HEK293 (cell line): ENCODE measurements around the gene PPFIBP1.
A peak's percentile ranks its signal among the peaks of the same experiment; 100 is the strongest.

Experiments
- CTCF ChIA-PET: fragments of 350-600 bp; formaldehyde crosslinking; extraction: SDS; loops from one replicate; lab custom pipeline; 2021; ENCODE audit warnings: antibody characterized with exemption; lab: Yijun Ruan, JAX
- POLR2A ChIA-PET: fragments of 300-600 bp; formaldehyde crosslinking; extraction: SDS; loops from one replicate; lab custom pipeline; 2020; ENCODE audit warnings: antibody characterized with exemption, inconsistent platforms; lab: Yijun Ruan, JAX
- H3K27ac ChIP-seq: fragments of 200-500 bp; sonication (Bioruptor generic); 2 replicates; pipeline ENCODE4 v1.5.1; 2014; ENCODE audit warnings: low read depth, low read length, control low read depth, inconsistent platforms; ENCODE audit errors: extremely low read depth
- H3K36me3 ChIP-seq, 2 experiments: fragments of 200-500 bp in 1 of 2; sonication (Bioruptor generic) in 1 of 2; 1 replicate in 1 of 2; 2 replicates in 1 of 2; pipeline ENCODE4 v1.5.1; 2014 to 2017; ENCODE audit warnings: inconsistent platforms in 2 of 2, low read length in 2 of 2; ENCODE audit not compliant: control insufficient read depth in 2 of 2, insufficient read depth in 1 of 2
- H3K4me1 ChIP-seq: fragments of 200-500 bp; sonication (Bioruptor generic); 2 replicates; pipeline ENCODE4 v1.5.1; 2014; ENCODE audit warnings: mild to moderate bottlenecking, low read length, inconsistent platforms; ENCODE audit not compliant: control insufficient read depth, insufficient read depth
- H3K4me3 ChIP-seq: 2 replicates; pipeline ENCODE4 v1.5.1; 2011; ENCODE audit warnings: low read depth, mild to moderate bottlenecking, control low read depth, low read length, moderate library complexity
- H3K9me3 ChIP-seq: fragments of 200-500 bp; sonication (Bioruptor generic); 2 replicates; pipeline ENCODE4 v1.5.1; 2014; ENCODE audit warnings: low read depth, low read length, inconsistent platforms; ENCODE audit not compliant: control insufficient read depth, insufficient read depth
- BCL11B ChIP-seq: fragments of 450-650 bp; formaldehyde crosslinking; IDR thresholded peaks from 2 replicates; pipeline ENCODE4 v1.5.1; 2016; ENCODE audit warnings: low read depth, missing biosample characterization, missing genetic modification characterization
- GLIS1 ChIP-seq: fragments of 450-650 bp; formaldehyde crosslinking; IDR thresholded peaks from 2 replicates; pipeline ENCODE4 v1.5.1; 2016; ENCODE audit warnings: missing biosample characterization, missing genetic modification characterization
- IKZF3 ChIP-seq: fragments of 450-650 bp; IDR thresholded peaks from 2 replicates; pipeline ENCODE4 v1.5.0; 2018; ENCODE audit warnings: missing biosample characterization, mild to moderate bottlenecking, missing genetic modification characterization, moderate library complexity
- KLF8 ChIP-seq: fragments of 450-650 bp; formaldehyde crosslinking; IDR thresholded peaks from 2 replicates; pipeline ENCODE4 v1.5.1; 2016; ENCODE audit warnings: missing biosample characterization, missing genetic modification characterization
- PRDM1 ChIP-seq: fragments of 450-650 bp; formaldehyde crosslinking; IDR thresholded peaks from 2 replicates; pipeline ENCODE4; 2016; ENCODE audit warnings: missing biosample characterization, missing genetic modification characterization
- SP3 ChIP-seq: fragments of 450-650 bp; formaldehyde crosslinking; IDR thresholded peaks from 2 replicates; pipeline ENCODE4 v1.5.1; 2016; ENCODE audit warnings: missing biosample characterization, missing genetic modification characterization
- ZBTB8A ChIP-seq: fragments of 450-650 bp; formaldehyde crosslinking; IDR thresholded peaks from 2 replicates; pipeline ENCODE4 v1.5.1; 2016; ENCODE audit warnings: missing biosample characterization, missing genetic modification characterization
- ZEB2 ChIP-seq: fragments of 450-650 bp; formaldehyde crosslinking; IDR thresholded peaks from 2 replicates; pipeline ENCODE4 v1.5.1; 2016; ENCODE audit warnings: missing biosample characterization, missing genetic modification characterization
- ZFP3 ChIP-seq: fragments of 450-650 bp; formaldehyde crosslinking; IDR thresholded peaks from 2 replicates; pipeline ENCODE4 v1.5.1; 2016; ENCODE audit warnings: low read depth, missing biosample characterization, missing genetic modification characterization
- ZFP69B ChIP-seq: fragments of 450-650 bp; formaldehyde crosslinking; IDR thresholded peaks from 2 replicates; pipeline ENCODE4 v1.5.1; 2016; ENCODE audit warnings: missing biosample characterization, missing genetic modification characterization
- ZNF157 ChIP-seq: fragments of 450-650 bp; formaldehyde crosslinking; IDR thresholded peaks from 2 replicates; pipeline ENCODE4 v1.5.1; 2016; ENCODE audit warnings: missing biosample characterization, missing genetic modification characterization
- ZNF174 ChIP-seq: fragments of 450-650 bp; formaldehyde crosslinking; IDR thresholded peaks from 2 replicates; pipeline ENCODE4 v1.5.0; 2017; ENCODE audit warnings: missing biosample characterization, mild to moderate bottlenecking, missing genetic modification characterization
- ZNF184 ChIP-seq: fragments of 450-650 bp; IDR thresholded peaks from 2 replicates; pipeline ENCODE4 v1.5.1; 2018; ENCODE audit warnings: missing biosample characterization, mild to moderate bottlenecking, missing genetic modification characterization
- ZNF2 ChIP-seq: fragments of 450-650 bp; formaldehyde crosslinking; IDR thresholded peaks from 2 replicates; pipeline ENCODE4 v1.5.1; 2016; ENCODE audit warnings: missing biosample characterization, missing genetic modification characterization
- ZNF433 ChIP-seq: fragments of 450-650 bp; formaldehyde crosslinking; IDR thresholded peaks from 2 replicates; pipeline ENCODE4 v1.5.1; 2016; ENCODE audit warnings: missing biosample characterization, missing genetic modification characterization, low read depth
- ZNF510 ChIP-seq: fragments of 450-650 bp; formaldehyde crosslinking; IDR thresholded peaks from 2 replicates; pipeline ENCODE4 v1.5.1; 2018; ENCODE audit warnings: mild to moderate bottlenecking, missing genetic modification characterization, missing biosample characterization; ENCODE audit not compliant: insufficient replicate concordance
- ZNF621 ChIP-seq: fragments of 450-650 bp; formaldehyde crosslinking; IDR thresholded peaks from 2 replicates; pipeline ENCODE4 v1.5.1; 2017; ENCODE audit warnings: missing biosample characterization, missing genetic modification characterization
- ZNF654 ChIP-seq: fragments of 450-650 bp; formaldehyde crosslinking; IDR thresholded peaks from 2 replicates; pipeline ENCODE4 v1.5.1; 2016; ENCODE audit warnings: low read depth, missing biosample characterization, missing genetic modification characterization
- ZNF660 ChIP-seq: fragments of 450-650 bp; IDR thresholded peaks from 2 replicates; pipeline ENCODE4 v1.5.1; 2018; ENCODE audit warnings: missing biosample characterization, mild to moderate bottlenecking, missing genetic modification characterization
- TF ChIP-seq, protein P1 (sequence below): fragments of 450-650 bp; formaldehyde crosslinking; IDR thresholded peaks from 2 replicates; pipeline ENCODE4 v1.5.1; 2016; ENCODE audit warnings: missing biosample characterization, missing genetic modification characterization
- TF ChIP-seq, protein P2 (sequence below): fragments of 450-650 bp; formaldehyde crosslinking; IDR thresholded peaks from 2 replicates; pipeline ENCODE4 v1.5.1; 2016; ENCODE audit warnings: missing biosample characterization, missing genetic modification characterization
- TF ChIP-seq, protein P3 (sequence below): fragments of 450-650 bp; formaldehyde crosslinking; IDR thresholded peaks from 2 replicates; pipeline ENCODE4 v1.5.1; 2016; ENCODE audit warnings: missing biosample characterization, missing genetic modification characterization
- TF ChIP-seq, protein P4 (sequence below): fragments of 450-650 bp; formaldehyde crosslinking; IDR thresholded peaks from 2 replicates; pipeline ENCODE4 v1.5.1; 2016; ENCODE audit warnings: missing biosample characterization, missing genetic modification characterization
- TF ChIP-seq, protein P5 (sequence below): fragments of 450-650 bp; formaldehyde crosslinking; IDR thresholded peaks from 2 replicates; pipeline ENCODE4 v1.5.1; 2017; ENCODE audit warnings: missing biosample characterization, missing genetic modification characterization

The PPFIBP1 gene

DNA sequence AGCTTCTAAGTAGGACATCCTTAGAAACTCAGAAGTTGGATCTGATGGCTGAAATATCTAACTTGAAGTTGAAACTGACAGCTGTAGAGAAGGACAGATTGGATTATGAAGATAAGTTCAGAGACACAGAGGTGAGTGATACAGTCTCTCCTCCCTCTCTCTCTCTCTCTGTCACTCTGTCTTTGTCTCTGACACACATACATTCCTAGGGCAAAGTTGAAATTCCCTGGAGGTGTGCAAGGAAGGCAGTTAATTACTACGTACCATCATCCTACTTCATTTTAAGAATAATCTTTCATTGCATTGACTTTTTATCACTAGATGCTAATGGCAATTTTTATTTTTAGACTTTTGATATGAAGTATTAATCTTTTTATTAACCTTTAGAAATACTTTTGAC, 126.0 kb downstream of the PPFIBP1 start:
- Histone ChIP-seq H3K36me3 (no peaks in the 10 kb centered on the region), H3K4me1 (peaks cover 9% of the 10 kb centered on the region), H3K9me3 (no peaks in the 10 kb centered on the region), H3K27ac (no peak overlapping the region), H3K4me3 (no peak overlapping the region)
- TF ChIP-seq ZBTB8A (tag by site-specific recombination), result no peak
- TF ChIP-seq ZFP69B, result no peak
- TF ChIP-seq KLF8 (tag by site-specific recombination), result no peak
- TF ChIP-seq ZEB2 (tag by site-specific recombination), result no peak
- TF ChIP-seq BCL11B, result no peak
- no peak for TF ChIP-seq ZNF174 (tag by site-specific recombination)
- no peak for TF ChIP-seq ZNF184
- ChIA-PET POLR2A (no interaction called here), CTCF (interaction anchor here (1.1 to 1.3 kb wide), 2 partner anchors 14 to 216 kb away, joined by 3 to 4 read pairs; no protein-coding TSS in a partner anchor)

DNA sequence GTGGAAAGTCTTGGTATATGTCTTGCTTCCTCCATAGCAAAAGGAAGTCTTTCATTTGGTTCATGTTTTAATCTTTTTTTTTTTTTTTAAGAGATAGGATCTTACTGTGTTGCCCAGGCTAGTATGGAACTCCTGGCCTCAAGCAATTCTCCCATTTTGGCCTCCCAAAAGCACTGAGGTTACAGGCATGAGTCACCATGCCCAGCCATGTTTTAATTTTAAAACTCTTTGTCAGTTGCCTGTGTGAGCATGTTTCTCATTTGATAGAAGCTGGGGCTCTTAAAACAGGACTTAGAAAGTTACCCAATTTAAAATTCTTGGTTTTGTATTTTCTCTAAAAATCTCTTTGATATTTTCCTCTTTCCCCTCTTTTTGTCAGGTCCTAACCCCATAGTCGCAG, 127.2 kb downstream of the PPFIBP1 start:
- no peaks in the 10 kb centered on the region for H3K36me3 ChIP-seq
- H3K4me3 ChIP-seq, result no peak overlapping the region
- TF ChIP-seq, protein P1, sequence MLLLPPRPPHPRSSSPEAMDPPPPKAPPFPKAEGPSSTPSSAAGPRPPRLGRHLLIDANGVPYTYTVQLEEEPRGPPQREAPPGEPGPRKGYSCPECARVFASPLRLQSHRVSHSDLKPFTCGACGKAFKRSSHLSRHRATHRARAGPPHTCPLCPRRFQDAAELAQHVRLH (tag by site-specific recombination), result no peak
- POLR2A ChIA-PET, result no interaction called here
- no peak overlapping the region for H3K27ac ChIP-seq
- CTCF ChIA-PET, result interaction anchor here (1.1 to 1.7 kb wide), 3 partner anchors 16 to 217 kb away, joined by 3 to 6 read pairs (median 4); no protein-coding TSS in a partner anchor
- no peaks in the 10 kb centered on the region for H3K9me3 ChIP-seq
- no peaks in the 10 kb centered on the region for H3K4me1 ChIP-seq

DNA sequence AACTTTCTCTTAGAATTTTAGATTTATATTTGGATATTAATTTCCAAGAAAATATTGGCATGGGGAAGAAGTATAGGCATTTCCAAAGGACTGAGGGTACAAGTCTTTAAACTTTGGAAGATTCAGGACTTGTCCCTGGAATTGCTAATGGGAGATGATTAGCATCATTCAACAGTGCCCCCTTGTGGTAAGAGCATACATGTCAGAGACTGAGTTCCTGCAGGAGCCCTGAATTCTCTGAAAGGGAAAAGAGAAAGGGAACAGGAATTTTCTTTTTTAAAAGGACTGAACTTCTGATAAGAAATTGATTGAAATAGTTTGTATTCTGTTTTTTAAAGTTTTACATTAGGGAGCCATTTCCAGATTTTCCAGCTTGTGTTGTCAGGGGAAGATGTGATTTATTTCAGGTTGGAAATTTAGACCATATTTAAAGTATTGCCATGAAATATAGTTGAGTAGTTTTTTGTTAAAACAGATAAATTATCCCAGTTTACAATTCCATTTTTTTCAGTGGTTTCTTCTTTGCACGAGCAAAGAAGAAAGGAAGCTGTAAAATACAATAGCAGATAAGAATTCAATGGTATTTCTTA, 128.3 kb downstream of the PPFIBP1 start:
- Histone ChIP-seq H3K4me3 (no peak overlapping the region), H3K27ac (no peak overlapping the region), H3K4me1 (no peaks in the 10 kb centered on the region), H3K36me3 (peaks cover 0 to 3% of the 10 kb centered on the region in 2 experiments; a peak in 2 of 3 replicates), H3K9me3 (no peaks in the 10 kb centered on the region)
- POLR2A ChIA-PET, result no interaction called here
- TF ChIP-seq ZNF433 (no peak), ZNF660 (peak; percentile 58), ZNF2 (tag by site-specific recombination) (peak; percentile 69; the same call in 1 of the 2 replicates), IKZF3 (tag by site-specific recombination) (peak; percentile 94), ZNF654 (peak; percentile 85), PRDM1 (tag by site-specific recombination) (peak; percentile 84), ZNF510 (tag by site-specific recombination) (no peak), ZNF157 (tag by site-specific recombination) (no peak)
- TF ChIP-seq, protein P2, sequence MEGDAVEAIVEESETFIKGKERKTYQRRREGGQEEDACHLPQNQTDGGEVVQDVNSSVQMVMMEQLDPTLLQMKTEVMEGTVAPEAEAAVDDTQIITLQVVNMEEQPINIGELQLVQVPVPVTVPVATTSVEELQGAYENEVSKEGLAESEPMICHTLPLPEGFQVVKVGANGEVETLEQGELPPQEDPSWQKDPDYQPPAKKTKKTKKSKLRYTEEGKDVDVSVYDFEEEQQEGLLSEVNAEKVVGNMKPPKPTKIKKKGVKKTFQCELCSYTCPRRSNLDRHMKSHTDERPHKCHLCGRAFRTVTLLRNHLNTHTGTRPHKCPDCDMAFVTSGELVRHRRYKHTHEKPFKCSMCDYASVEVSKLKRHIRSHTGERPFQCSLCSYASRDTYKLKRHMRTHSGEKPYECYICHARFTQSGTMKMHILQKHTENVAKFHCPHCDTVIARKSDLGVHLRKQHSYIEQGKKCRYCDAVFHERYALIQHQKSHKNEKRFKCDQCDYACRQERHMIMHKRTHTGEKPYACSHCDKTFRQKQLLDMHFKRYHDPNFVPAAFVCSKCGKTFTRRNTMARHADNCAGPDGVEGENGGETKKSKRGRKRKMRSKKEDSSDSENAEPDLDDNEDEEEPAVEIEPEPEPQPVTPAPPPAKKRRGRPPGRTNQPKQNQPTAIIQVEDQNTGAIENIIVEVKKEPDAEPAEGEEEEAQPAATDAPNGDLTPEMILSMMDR (tag by site-specific recombination), result 0 out of 2 replicates have a peak, but pooled peaks have one; percentile 24
- CTCF ChIA-PET, result interaction anchor here (0.6 to 1.7 kb wide), 19 partner anchors 10 to 893 kb away, joined by 3 to 7 read pairs (median 3); no protein-coding TSS in a partner anchor

DNA sequence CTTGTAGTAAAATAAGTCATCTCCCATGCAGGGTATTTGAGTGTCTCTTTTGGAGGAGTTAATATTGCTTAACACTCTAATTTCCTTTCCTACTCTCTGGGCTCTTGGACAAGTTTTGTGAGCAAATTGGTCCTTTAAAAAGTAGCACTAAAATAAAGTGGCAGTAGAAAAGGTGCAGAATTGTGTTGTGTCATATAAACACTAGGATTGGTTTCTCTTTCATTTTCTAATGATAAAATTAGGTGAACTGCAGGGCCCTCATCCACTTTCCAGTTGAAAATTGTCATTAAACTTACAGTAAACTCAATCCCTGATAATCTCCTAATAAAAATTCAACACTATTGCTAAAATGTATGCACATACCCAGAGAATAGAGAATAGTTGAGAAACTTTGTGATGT, 129.7 kb downstream of the PPFIBP1 start:
- H3K4me1 ChIP-seq, result no peaks in the 10 kb centered on the region
- H3K4me3 ChIP-seq, result no peak overlapping the region
- CTCF ChIA-PET, result interaction anchor here (1.4 kb wide), 2 partner anchors 19 to 229 kb away, joined by 3 to 7 read pairs; no protein-coding TSS in a partner anchor
- no peak overlapping the region for H3K27ac ChIP-seq
- POLR2A ChIA-PET, result no interaction called here
- H3K9me3 ChIP-seq, result no peaks in the 10 kb centered on the region
- H3K36me3 ChIP-seq, result peaks cover 0 to 6% of the 10 kb centered on the region in 2 experiments; a peak in 2 of 3 replicates
- TF ChIP-seq, protein P3, sequence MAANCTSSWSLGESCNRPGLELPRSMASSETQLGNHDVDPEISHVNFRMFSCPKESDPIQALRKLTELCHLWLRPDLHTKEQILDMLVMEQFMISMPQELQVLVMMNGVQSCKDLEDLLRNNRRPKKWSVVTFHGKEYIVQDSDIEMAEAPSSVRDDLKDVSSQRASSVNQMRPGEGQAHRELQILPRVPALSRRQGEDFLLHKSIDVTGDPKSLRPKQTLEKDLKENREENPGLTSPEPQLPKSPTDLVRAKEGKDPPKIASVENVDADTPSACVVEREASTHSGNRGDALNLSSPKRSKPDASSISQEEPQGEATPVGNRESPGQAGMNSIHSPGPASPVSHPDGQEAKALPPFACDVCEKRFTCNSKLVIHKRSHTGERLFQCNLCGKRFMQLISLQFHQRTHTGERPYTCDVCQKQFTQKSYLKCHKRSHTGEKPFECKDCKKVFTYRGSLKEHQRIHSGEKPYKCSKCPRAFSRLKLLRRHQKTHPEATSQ (tag by site-specific recombination), result no peak
- TF ChIP-seq GLIS1 (no peak), SP3 (no peak), ZNF621 (tag by site-specific recombination) (no peak), ZFP3 (tag by site-specific recombination) (no peak)
- TF ChIP-seq, protein P4, sequence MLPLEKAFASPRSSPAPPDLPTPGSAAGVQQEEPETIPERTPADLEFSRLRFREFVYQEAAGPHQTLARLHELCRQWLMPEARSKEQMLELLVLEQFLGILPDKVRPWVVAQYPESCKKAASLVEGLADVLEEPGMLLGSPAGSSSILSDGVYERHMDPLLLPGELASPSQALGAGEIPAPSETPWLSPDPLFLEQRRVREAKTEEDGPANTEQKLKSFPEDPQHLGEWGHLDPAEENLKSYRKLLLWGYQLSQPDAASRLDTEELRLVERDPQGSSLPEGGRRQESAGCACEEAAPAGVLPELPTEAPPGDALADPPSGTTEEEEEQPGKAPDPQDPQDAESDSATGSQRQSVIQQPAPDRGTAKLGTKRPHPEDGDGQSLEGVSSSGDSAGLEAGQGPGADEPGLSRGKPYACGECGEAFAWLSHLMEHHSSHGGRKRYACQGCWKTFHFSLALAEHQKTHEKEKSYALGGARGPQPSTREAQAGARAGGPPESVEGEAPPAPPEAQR, result no peak
- TF ChIP-seq, protein P5, sequence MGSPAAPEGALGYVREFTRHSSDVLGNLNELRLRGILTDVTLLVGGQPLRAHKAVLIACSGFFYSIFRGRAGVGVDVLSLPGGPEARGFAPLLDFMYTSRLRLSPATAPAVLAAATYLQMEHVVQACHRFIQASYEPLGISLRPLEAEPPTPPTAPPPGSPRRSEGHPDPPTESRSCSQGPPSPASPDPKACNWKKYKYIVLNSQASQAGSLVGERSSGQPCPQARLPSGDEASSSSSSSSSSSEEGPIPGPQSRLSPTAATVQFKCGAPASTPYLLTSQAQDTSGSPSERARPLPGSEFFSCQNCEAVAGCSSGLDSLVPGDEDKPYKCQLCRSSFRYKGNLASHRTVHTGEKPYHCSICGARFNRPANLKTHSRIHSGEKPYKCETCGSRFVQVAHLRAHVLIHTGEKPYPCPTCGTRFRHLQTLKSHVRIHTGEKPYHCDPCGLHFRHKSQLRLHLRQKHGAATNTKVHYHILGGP (tag by site-specific recombination), result no peak
